OCI-LY1 (cell line): ENCODE results near the gene PAPOLB.

Source experiments
- H2AFZ ChIP-seq: fragments of 200-600 bp; sonication (generic), shearing (Covaris generic); 2 replicates; pipeline ENCODE4 v1.6.0; 2014; ENCODE audit warnings: antibody characterized with exemption, mild to moderate bottlenecking, low read length
- H3F3A ChIP-seq: fragments of 200-600 bp; sonication (generic), shearing (Covaris generic); 2 replicates; pipeline ENCODE4 v1.6.0; 2014; ENCODE audit warnings: mild to moderate bottlenecking, antibody characterized with exemption, low read length, moderate library complexity; ENCODE audit not compliant: insufficient read depth
- H3K27ac ChIP-seq: fragments of 200-600 bp; sonication (generic); 2 replicates; pipeline ENCODE4 v1.5.1; 2014; ENCODE audit warnings: low read length, mixed run types, mild to moderate bottlenecking, low read depth; ENCODE audit not compliant: poor library complexity, severe bottlenecking
- H3K27me3 ChIP-seq: fragments of 200-600 bp; sonication (generic); 2 replicates; pipeline ENCODE4 v1.6.0; 2014; ENCODE audit warnings: antibody characterized with exemption, mild to moderate bottlenecking, low read length, moderate library complexity; ENCODE audit not compliant: insufficient read depth
- H3K36me3 ChIP-seq: fragments of 200-600 bp; sonication (generic); 2 replicates; pipeline ENCODE4 v1.6.1; 2014; ENCODE audit warnings: mild to moderate bottlenecking, antibody characterized with exemption, low read length, moderate library complexity, mixed read lengths; ENCODE audit not compliant: insufficient read depth
- H3K4me1 ChIP-seq: fragments of 200-600 bp; sonication (generic); 2 replicates; pipeline ENCODE4 v1.5.1; 2014; ENCODE audit warnings: mild to moderate bottlenecking, low read length, moderate library complexity; ENCODE audit not compliant: insufficient read depth, severe bottlenecking
- H3K4me2 ChIP-seq: fragments of 200-600 bp; sonication (generic), shearing (Covaris generic); 2 replicates; pipeline ENCODE4 v1.6.1; 2014; ENCODE audit warnings: low read length
- H3K4me3 ChIP-seq: fragments of 200-600 bp; sonication (generic); 2 replicates; pipeline ENCODE4 v1.5.1; 2014; ENCODE audit warnings: low read length, low read depth, mild to moderate bottlenecking, mixed read lengths; ENCODE audit not compliant: poor library complexity, severe bottlenecking
- H3K79me2 ChIP-seq: fragments of 200-600 bp; shearing (Covaris generic); 2 replicates; pipeline ENCODE4 v1.6.1; 2016; ENCODE audit warnings: mixed run types, low read length, mixed read lengths; ENCODE audit not compliant: insufficient read depth
- H3K9ac ChIP-seq: fragments of 200-600 bp; sonication (generic), shearing (Covaris generic); 2 replicates; pipeline ENCODE4 v1.6.1; 2014; ENCODE audit warnings: mild to moderate bottlenecking, low read length, mixed read lengths
- H3K9me2 ChIP-seq: fragments of 200-600 bp; sonication (generic), shearing (Covaris generic); 2 replicates; pipeline ENCODE4 v1.6.1; 2014; ENCODE audit warnings: low read depth, mild to moderate bottlenecking, low read length, mixed read lengths
- H3K9me3 ChIP-seq: fragments of 200-600 bp; shearing (Covaris generic); 2 replicates; pipeline ENCODE4 v1.6.1; 2014; ENCODE audit warnings: low read length, mixed read lengths
- H4K20me1 ChIP-seq: fragments of 200-600 bp; sonication (generic), shearing (Covaris generic); 2 replicates; pipeline ENCODE4 v1.6.0; 2016; ENCODE audit warnings: mild to moderate bottlenecking, low read length; ENCODE audit not compliant: insufficient read depth
- EZH2 ChIP-seq: fragments of 200-600 bp; sonication (generic), shearing (Covaris generic); IDR thresholded peaks from 2 replicates; pipeline ENCODE4 v1.8.0; 2017; ENCODE audit warnings: borderline replicate concordance, mixed run types, mild to moderate bottlenecking, antibody characterized with exemption, low read length, moderate library complexity, mixed read lengths
- TF ChIP-seq, protein P1 (sequence below): fragments of 200-600 bp; sonication (generic), shearing (Covaris generic); IDR thresholded peaks from 2 replicates; pipeline ENCODE4 v1.5.1; 2017; ENCODE audit warnings: mild to moderate bottlenecking, antibody characterized with exemption, low read length, moderate library complexity, mixed read lengths

The PAPOLB gene

DNA sequence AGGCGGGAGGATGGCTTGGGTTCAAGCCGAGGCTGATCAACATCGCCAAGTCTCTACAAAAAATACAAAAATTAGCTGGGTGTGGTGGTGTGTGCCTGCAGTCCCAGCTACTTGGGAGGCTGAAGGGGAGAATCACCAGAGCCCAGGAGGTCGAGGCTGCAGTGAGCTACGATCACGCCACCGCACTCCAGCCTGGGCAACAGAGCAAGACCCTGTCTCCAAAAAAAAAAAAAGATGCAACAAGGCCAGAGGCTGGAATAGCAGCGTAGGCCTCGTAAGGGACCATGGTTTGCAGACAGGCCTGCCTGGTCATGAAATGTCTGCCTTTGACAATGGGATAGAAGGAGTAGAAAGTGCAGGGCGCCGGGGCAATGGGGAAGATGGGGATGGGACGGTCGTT, 20.0 kb downstream of the PAPOLB start:
- Histone ChIP-seq H4K20me1 (no peaks in the 10 kb centered on the region), H3K79me2 (no peaks in the 10 kb centered on the region), H3K4me1 (peaks cover 9% of the 10 kb centered on the region), H3K4me2 (no peak overlapping the region), H3K36me3 (no peaks in the 10 kb centered on the region), H3K9ac (no peak overlapping the region), H3F3A (no peaks in the 10 kb centered on the region), H2AFZ (no peak overlapping the region), H3K4me3 (no peak overlapping the region), H3K9me2 (no peaks in the 10 kb centered on the region), H3K27me3 (peaks cover 11% of the 10 kb centered on the region; the same call in 1 of the 2 replicates), H3K9me3 (no peaks in the 10 kb centered on the region), H3K27ac (no peak overlapping the region)
- TF ChIP-seq, protein P1, sequence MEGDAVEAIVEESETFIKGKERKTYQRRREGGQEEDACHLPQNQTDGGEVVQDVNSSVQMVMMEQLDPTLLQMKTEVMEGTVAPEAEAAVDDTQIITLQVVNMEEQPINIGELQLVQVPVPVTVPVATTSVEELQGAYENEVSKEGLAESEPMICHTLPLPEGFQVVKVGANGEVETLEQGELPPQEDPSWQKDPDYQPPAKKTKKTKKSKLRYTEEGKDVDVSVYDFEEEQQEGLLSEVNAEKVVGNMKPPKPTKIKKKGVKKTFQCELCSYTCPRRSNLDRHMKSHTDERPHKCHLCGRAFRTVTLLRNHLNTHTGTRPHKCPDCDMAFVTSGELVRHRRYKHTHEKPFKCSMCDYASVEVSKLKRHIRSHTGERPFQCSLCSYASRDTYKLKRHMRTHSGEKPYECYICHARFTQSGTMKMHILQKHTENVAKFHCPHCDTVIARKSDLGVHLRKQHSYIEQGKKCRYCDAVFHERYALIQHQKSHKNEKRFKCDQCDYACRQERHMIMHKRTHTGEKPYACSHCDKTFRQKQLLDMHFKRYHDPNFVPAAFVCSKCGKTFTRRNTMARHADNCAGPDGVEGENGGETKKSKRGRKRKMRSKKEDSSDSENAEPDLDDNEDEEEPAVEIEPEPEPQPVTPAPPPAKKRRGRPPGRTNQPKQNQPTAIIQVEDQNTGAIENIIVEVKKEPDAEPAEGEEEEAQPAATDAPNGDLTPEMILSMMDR = no peak
- TF ChIP-seq EZH2 = no peak

GRCh38 chr7:4841007-4841784, 20.6 kb downstream of the PAPOLB start:
- H3K4me2 ChIP-seq = no peak overlapping the region
- H2AFZ ChIP-seq = no peak overlapping the region
- H3K4me3 ChIP-seq = no peak overlapping the region
- H3K27ac ChIP-seq = no peak overlapping the region
- H3K9me3 ChIP-seq = no peaks in the 10 kb centered on the region
- H3K27me3 ChIP-seq = peaks cover 11% of the 10 kb centered on the region; the same call in 1 of the 2 replicates
- H4K20me1 ChIP-seq = no peaks in the 10 kb centered on the region
- H3F3A ChIP-seq = no peaks in the 10 kb centered on the region
- H3K4me1 ChIP-seq = peaks cover 9% of the 10 kb centered on the region
- H3K79me2 ChIP-seq = no peaks in the 10 kb centered on the region
- no peaks in the 10 kb centered on the region for H3K36me3 ChIP-seq
- H3K9ac ChIP-seq = no peak overlapping the region
- no peaks in the 10 kb centered on the region for H3K9me2 ChIP-seq
- no peak for TF ChIP-seq EZH2
- TF ChIP-seq, protein P1 = no peak

DNA sequence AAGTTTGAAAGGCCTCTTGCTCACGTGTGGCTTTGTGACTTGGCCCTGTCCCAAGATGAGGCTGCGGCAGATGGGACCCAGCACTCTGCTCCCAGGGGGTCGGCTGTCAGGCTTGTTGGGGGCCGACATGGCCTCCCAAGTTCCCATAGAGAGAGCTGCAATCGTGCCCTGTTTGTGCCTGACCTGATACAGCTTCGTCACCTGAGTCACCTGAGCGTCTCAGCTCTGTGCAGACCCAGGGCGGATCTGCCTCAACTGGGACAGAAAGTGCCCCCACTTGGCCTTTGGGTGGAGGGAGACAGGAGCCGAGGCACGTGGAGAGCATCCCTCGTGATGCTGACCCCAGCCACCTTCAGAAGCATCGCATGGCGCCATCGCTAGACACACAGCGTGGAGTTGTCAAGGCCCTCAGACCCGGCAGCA, 21.7 kb downstream of the PAPOLB start:
- no peaks in the 10 kb centered on the region for H3K9me2 ChIP-seq
- H3K9me3 ChIP-seq = no peaks in the 10 kb centered on the region
- H3K9ac ChIP-seq = no peak overlapping the region
- no peak overlapping the region for H3K4me3 ChIP-seq
- no peaks in the 10 kb centered on the region for H3K79me2 ChIP-seq
- peaks cover 9% of the 10 kb centered on the region for H3K4me1 ChIP-seq
- H2AFZ ChIP-seq = no peak overlapping the region
- peaks cover 11% of the 10 kb centered on the region; the same call in 1 of the 2 replicates for H3K27me3 ChIP-seq
- no peak overlapping the region for H3K27ac ChIP-seq
- no peak overlapping the region for H3K4me2 ChIP-seq
- no peaks in the 10 kb centered on the region for H4K20me1 ChIP-seq
- H3F3A ChIP-seq = no peaks in the 10 kb centered on the region
- no peak for TF ChIP-seq EZH2
- TF ChIP-seq, protein P1 = no peak
- H3K36me3 ChIP-seq = no peaks in the 10 kb centered on the region
